DND-41 (cell line): ENCODE measurements around the gene SLC16A10.
A peak's percentile ranks its signal among the peaks of the same experiment; 100 is the strongest.

Experiments
- ATAC-seq: fragments of 200-7000 bp; cut with Tn5 transposase; 3 replicates; pipeline ENCODE4 v1.9.1; 2021; ENCODE audit warnings: low read depth; ENCODE audit not compliant: insufficient read depth
- DNase-seq: peaks from one replicate; pipeline ENCODE4 v3.0.0-alpha.2; 2020
- H2AFZ ChIP-seq: 2 replicates; pipeline ENCODE4 v1.6.0; 2012; ENCODE audit warnings: low read depth, low read length
- H3K27ac ChIP-seq: 2 replicates; pipeline ENCODE4 v1.5.1; 2012; ENCODE audit warnings: low read length, inconsistent platforms
- H3K27me3 ChIP-seq: fragments of 200-600 bp; sonication (generic); 2 replicates; pipeline ENCODE4 v1.6.0; 2012; ENCODE audit warnings: low read length, mild to moderate bottlenecking, inconsistent platforms; ENCODE audit not compliant: insufficient read depth, poor library complexity
- H3K36me3 ChIP-seq: 2 replicates; pipeline ENCODE4 v1.5.1; 2012; ENCODE audit warnings: low read length, inconsistent platforms; ENCODE audit not compliant: insufficient read depth
- H3K4me1 ChIP-seq: 2 replicates; pipeline ENCODE4 v1.5.1; 2012; ENCODE audit warnings: mild to moderate bottlenecking, low read length; ENCODE audit not compliant: insufficient read depth
- H3K4me2 ChIP-seq: 2 replicates; pipeline ENCODE4 v1.6.0; 2012; ENCODE audit warnings: mild to moderate bottlenecking, moderate library complexity, low read length, inconsistent platforms; ENCODE audit not compliant: insufficient read depth
- H3K4me3 ChIP-seq, 2 experiments: fragments of 200-600 bp in 1 of 2; shearing (Covaris generic) in 1 of 2; 2 replicates each; pipeline ENCODE4 v1.5.1; 2012 to 2016; ENCODE audit warnings: inconsistent platforms in 2 of 2, low read length in 2 of 2, mild to moderate bottlenecking in 2 of 2, low read depth in 1 of 2, moderate library complexity in 1 of 2
- H3K79me2 ChIP-seq: 2 replicates; pipeline ENCODE4 v1.6.0; 2012; ENCODE audit warnings: low read length, inconsistent platforms; ENCODE audit not compliant: insufficient read depth
- H3K9ac ChIP-seq: 2 replicates; pipeline ENCODE4 v1.6.0; 2012; ENCODE audit warnings: low read depth, mild to moderate bottlenecking, inconsistent platforms, low read length, moderate library complexity
- H3K9me3 ChIP-seq: 2 replicates; pipeline ENCODE4 v1.5.1; 2012; ENCODE audit warnings: low read length, moderate library complexity, mild to moderate bottlenecking, inconsistent platforms; ENCODE audit not compliant: insufficient read depth, severe bottlenecking
- H4K20me1 ChIP-seq: 2 replicates; pipeline ENCODE4 v1.6.0; 2012; ENCODE audit warnings: low read length; ENCODE audit not compliant: insufficient read depth
- EZH2 ChIP-seq: IDR thresholded peaks from 3 replicates; pipeline ENCODE4 v1.6.1; 2012; ENCODE audit warnings: borderline replicate concordance, low read depth, mild to moderate bottlenecking, moderate library complexity, low read length, inconsistent platforms; ENCODE audit not compliant: severe bottlenecking
- TF ChIP-seq, protein P1 (sequence below): IDR thresholded peaks from 2 replicates; pipeline ENCODE4 v1.5.1; 2012; ENCODE audit warnings: borderline replicate concordance, low read length, moderate library complexity, mild to moderate bottlenecking; ENCODE audit not compliant: poor library complexity, severe bottlenecking; ENCODE audit errors: extremely low read depth

SLC16A10 gene

DNA sequence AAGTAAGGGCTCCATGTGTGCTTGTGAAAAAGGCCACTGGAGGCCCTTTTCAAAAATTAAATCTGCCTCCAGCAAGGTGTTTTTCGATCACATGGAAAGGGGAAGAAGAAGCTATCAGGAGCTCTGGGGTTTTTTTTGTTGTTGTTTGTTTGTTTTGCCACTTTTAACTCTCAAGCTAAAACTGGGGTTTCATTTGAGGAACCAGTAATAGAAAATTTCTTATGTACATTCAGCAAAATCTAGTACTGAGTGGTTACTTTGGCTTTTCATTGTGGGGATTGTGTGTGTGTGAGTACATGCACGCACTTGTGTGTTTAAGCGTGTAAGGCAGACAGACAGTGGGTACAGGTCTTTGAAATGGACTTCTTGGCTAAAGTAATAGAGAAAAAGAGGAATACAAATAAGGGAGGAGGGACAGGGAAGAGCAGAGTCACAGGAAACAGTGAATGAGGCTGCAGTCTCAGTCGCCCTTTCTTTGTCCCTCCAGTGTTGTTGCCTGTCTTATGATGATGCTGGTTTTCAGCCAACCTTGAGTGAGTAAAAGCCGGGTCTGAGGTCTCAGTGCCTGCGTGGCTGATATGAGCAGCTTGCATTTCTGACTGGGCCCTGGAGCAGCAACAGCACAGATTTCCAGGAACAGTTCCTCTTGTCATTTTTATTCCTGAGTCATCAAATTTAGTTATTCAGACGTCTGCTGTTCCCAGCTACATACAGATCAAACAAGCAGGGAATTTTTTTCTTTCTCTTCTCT lies 26.2 kb downstream of the SLC16A10 start:
- H2AFZ ChIP-seq = peak overlapping the region; percentile 60
- no peaks in the 10 kb centered on the region for H3K79me2 ChIP-seq
- no peak overlapping the region for H3K4me3 ChIP-seq
- peak overlapping the region; percentile 37 for H3K4me2 ChIP-seq
- no peak for TF ChIP-seq EZH2
- ATAC-seq (peak; percentile 67), DNase-seq (peak; percentile 44)
- H3K36me3 ChIP-seq = no peaks in the 10 kb centered on the region
- peak overlapping the region; percentile 6; the same call in 1 of the 2 replicates for H3K9ac ChIP-seq
- no peaks in the 10 kb centered on the region for H3K9me3 ChIP-seq
- peak overlapping the region; percentile 66 for H3K27ac ChIP-seq
- H3K4me1 ChIP-seq = peaks cover 35% of the 10 kb centered on the region
- no peaks in the 10 kb centered on the region for H3K27me3 ChIP-seq
- H4K20me1 ChIP-seq = no peaks in the 10 kb centered on the region

DNA sequence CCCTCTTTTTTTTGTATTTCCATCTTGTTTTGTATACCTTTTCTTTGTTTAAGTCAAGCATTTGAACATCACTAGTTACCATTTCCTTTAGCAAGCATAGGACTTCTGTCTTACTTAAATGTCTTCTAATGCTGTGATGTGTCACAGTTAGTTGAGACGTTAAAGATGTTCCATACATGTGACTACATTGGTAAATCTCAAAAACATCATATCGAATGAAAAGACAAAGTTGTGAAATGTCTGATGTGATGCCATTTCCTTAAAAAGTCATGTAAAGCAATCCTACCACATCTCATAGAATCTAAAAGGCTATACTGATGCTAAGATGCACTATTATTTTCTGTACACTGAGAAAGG lies 26.8 kb downstream of the SLC16A10 start:
- Histone ChIP-seq H3K4me3 (no peak overlapping the region), H3K36me3 (no peaks in the 10 kb centered on the region), H2AFZ (peak overlapping the region; percentile 60), H3K79me2 (no peaks in the 10 kb centered on the region), H3K9ac (peak overlapping the region; percentile 6; the same call in 1 of the 2 replicates), H3K27me3 (no peaks in the 10 kb centered on the region), H3K4me1 (peaks cover 35% of the 10 kb centered on the region), H3K9me3 (no peaks in the 10 kb centered on the region), H3K4me2 (peak overlapping the region; percentile 37), H4K20me1 (no peaks in the 10 kb centered on the region), H3K27ac (peak overlapping the region; percentile 66)
- ATAC-seq = peak; percentile 44
- TF ChIP-seq, protein P1, sequence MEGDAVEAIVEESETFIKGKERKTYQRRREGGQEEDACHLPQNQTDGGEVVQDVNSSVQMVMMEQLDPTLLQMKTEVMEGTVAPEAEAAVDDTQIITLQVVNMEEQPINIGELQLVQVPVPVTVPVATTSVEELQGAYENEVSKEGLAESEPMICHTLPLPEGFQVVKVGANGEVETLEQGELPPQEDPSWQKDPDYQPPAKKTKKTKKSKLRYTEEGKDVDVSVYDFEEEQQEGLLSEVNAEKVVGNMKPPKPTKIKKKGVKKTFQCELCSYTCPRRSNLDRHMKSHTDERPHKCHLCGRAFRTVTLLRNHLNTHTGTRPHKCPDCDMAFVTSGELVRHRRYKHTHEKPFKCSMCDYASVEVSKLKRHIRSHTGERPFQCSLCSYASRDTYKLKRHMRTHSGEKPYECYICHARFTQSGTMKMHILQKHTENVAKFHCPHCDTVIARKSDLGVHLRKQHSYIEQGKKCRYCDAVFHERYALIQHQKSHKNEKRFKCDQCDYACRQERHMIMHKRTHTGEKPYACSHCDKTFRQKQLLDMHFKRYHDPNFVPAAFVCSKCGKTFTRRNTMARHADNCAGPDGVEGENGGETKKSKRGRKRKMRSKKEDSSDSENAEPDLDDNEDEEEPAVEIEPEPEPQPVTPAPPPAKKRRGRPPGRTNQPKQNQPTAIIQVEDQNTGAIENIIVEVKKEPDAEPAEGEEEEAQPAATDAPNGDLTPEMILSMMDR = no peak
- TF ChIP-seq EZH2 = no peak
- DNase-seq = no peak

DNA sequence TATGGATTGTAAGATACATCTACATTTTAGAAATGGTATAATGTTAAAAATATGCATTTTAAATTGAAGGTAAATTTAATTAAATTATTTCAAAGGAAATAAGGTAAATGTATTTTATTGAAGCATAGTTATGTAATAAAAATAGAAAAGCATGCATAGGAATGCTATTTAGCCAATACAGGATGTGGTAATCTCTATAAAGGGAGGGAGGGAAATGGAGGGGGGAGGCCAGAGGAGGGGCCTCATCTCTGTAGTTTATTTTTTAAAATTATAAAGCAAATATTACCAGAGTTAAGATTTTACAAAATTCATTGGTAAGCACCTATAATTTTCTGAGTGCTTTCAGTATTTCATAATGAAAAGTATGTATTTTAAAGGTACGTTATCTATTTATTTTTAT lies 27.2 kb downstream of the SLC16A10 start:
- no peaks in the 10 kb centered on the region for H4K20me1 ChIP-seq
- no peaks in the 10 kb centered on the region for H3K27me3 ChIP-seq
- peaks cover 35% of the 10 kb centered on the region for H3K4me1 ChIP-seq
- H3K9ac ChIP-seq = 0 out of 2 replicates have a peak overlapping the region, but pooled peaks have one; percentile 6
- peak overlapping the region; percentile 66 for H3K27ac ChIP-seq
- no peaks in the 10 kb centered on the region for H3K36me3 ChIP-seq
- ATAC-seq (peak; percentile 88), DNase-seq (peak; percentile 33)
- no peaks in the 10 kb centered on the region for H3K79me2 ChIP-seq
- H3K4me2 ChIP-seq = peak overlapping the region; percentile 37; the same call in 1 of the 2 replicates
- H3K9me3 ChIP-seq = no peaks in the 10 kb centered on the region
- no peak overlapping the region for H3K4me3 ChIP-seq
- no peak overlapping the region; the same call in 1 of the 2 replicates for H2AFZ ChIP-seq
- no peak for TF ChIP-seq EZH2
- TF ChIP-seq, protein P1 = no peak

DNA sequence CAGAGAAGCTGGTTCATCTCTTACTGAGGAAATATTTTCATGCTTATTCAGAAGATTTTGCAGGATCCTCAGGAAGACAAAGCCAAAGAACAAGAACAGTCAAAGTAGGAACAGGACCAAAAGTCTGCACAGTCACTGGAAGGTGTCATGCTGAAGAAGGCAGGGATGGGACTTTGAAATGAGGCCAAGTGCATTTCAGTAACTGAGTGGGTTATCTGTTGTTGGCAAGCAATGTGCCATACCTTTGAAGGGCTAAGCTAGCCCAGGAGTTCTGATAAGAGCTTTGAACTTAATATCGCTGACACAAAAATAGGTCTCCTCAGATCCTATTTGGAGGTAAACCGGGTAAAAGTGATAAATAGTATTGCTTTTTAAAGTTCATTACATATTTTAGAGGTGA lies 31.5 kb downstream of the SLC16A10 start:
- H4K20me1 ChIP-seq = no peaks in the 10 kb centered on the region
- H3K79me2 ChIP-seq = no peaks in the 10 kb centered on the region
- no peak for ATAC-seq
- H3K4me3 ChIP-seq = no peak overlapping the region
- H3K4me1 ChIP-seq = peaks cover 22% of the 10 kb centered on the region
- no peaks in the 10 kb centered on the region for H3K27me3 ChIP-seq
- no peak overlapping the region for H2AFZ ChIP-seq
- no peak overlapping the region for H3K27ac ChIP-seq
- no peaks in the 10 kb centered on the region for H3K9me3 ChIP-seq
- TF ChIP-seq, protein P1 = no peak
- TF ChIP-seq EZH2 = no peak
- no peak for DNase-seq
- H3K9ac ChIP-seq = no peak overlapping the region
- no peak overlapping the region for H3K4me2 ChIP-seq
- no peaks in the 10 kb centered on the region for H3K36me3 ChIP-seq
